Gastroesophageal sphincter (tissue), 3 donors: ENCODE results near the gene PIGB.

Experiments
- EP300 ChIP-seq: sonication (generic); formaldehyde crosslinking; IDR thresholded peaks from one replicate; pipeline ENCODE4 v1.6.1; 2017; ENCODE audit warnings: antibody characterized with exemption, mild to moderate bottlenecking
- POLR2AphosphoS5 ChIP-seq: sonication (generic); formaldehyde crosslinking; IDR thresholded peaks from one replicate; pipeline ENCODE4 v1.6.1; 2017; ENCODE audit warnings: antibody characterized with exemption
- TF ChIP-seq, protein P1 (sequence below), 4 experiments: fragments of 200-600 bp in 2 of 4; fragments of 450-650 bp in 2 of 4; sonication (generic) in 1 of 4; IDR thresholded peaks; one replicate each; pipeline ENCODE4 v1.5.1; 2017 to 2019; ENCODE audit warnings: antibody characterized with exemption in 4 of 4, mild to moderate bottlenecking in 2 of 4, moderate library complexity in 2 of 4

- TF ChIP-seq, protein P1, sequence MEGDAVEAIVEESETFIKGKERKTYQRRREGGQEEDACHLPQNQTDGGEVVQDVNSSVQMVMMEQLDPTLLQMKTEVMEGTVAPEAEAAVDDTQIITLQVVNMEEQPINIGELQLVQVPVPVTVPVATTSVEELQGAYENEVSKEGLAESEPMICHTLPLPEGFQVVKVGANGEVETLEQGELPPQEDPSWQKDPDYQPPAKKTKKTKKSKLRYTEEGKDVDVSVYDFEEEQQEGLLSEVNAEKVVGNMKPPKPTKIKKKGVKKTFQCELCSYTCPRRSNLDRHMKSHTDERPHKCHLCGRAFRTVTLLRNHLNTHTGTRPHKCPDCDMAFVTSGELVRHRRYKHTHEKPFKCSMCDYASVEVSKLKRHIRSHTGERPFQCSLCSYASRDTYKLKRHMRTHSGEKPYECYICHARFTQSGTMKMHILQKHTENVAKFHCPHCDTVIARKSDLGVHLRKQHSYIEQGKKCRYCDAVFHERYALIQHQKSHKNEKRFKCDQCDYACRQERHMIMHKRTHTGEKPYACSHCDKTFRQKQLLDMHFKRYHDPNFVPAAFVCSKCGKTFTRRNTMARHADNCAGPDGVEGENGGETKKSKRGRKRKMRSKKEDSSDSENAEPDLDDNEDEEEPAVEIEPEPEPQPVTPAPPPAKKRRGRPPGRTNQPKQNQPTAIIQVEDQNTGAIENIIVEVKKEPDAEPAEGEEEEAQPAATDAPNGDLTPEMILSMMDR (IDR thresholded peaks at IDR 0.05), result no peak
- TF ChIP-seq POLR2AphosphoS5 (no peak), EP300 (no peak)
Observed at GRCh38 chr15:55327387-55327786, 8.4 kb downstream of the PIGB start.
